ENCODE data around the gene CFAP46. TPM values are rescaled to one million over a fixed set of nuclear protein-coding genes. Genes with fewer than 3 reads are reported as not detected.

Gene CFAP46
- total RNA-seq, 1 donor from 2014 or later, result not detected

DNA sequence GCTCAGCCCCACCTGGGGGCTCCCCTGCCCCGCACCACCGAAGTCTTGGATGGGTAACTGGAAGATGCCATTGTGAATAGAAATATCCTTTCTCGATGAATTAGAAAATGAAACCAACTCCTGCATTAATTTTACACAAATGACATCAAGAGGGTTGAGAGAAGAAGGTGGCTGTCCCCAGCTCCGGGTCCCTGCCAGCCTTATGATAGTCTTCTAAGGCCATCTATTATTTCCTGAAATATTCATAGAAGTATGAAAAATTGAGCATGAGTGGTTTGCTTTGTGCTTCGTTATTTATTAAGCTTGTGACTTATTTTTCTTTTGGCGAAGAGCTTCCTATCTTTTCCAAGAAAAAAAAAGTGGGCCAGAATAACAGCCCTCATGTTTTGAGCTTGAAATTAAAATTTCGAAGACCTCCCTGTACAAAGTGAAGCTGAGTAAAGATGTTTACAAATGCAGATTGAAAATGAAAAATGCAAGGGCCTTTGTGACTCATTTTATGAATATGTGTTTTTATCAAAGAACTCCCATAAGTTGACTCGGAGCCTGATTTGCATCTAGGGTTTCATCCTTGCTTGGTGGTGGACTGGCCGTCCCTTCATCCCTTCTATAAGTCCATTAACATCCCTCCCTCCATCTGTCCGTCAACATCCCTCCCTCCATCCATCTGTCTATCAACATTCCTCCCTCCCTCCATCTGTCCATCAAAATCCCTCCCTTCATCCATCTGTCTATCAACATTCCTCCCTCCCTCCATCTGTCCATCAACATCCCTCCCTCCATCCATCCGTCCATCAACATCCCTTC lies 20.5 kb upstream of the CFAP46 start:
- peak overlapping the region; percentile 67 to 72 for H3K4me3 ChIP-seq
- no peaks in the 10 kb centered on the region for H3K27me3 ChIP-seq
- no peaks in the 10 kb centered on the region for H3K9me3 ChIP-seq
- TF ChIP-seq, protein P1, sequence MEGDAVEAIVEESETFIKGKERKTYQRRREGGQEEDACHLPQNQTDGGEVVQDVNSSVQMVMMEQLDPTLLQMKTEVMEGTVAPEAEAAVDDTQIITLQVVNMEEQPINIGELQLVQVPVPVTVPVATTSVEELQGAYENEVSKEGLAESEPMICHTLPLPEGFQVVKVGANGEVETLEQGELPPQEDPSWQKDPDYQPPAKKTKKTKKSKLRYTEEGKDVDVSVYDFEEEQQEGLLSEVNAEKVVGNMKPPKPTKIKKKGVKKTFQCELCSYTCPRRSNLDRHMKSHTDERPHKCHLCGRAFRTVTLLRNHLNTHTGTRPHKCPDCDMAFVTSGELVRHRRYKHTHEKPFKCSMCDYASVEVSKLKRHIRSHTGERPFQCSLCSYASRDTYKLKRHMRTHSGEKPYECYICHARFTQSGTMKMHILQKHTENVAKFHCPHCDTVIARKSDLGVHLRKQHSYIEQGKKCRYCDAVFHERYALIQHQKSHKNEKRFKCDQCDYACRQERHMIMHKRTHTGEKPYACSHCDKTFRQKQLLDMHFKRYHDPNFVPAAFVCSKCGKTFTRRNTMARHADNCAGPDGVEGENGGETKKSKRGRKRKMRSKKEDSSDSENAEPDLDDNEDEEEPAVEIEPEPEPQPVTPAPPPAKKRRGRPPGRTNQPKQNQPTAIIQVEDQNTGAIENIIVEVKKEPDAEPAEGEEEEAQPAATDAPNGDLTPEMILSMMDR (IDR thresholded peaks at IDR 0.05), result no peak
- intact Hi-C loops (cut with DNase I), result no loop called here
- H3K36me3 ChIP-seq, result no peaks in the 10 kb centered on the region
- DNase-seq (ENCODE audit: low spot score in 2 of 2), result no peak
- no peak overlapping the region for H3K27ac ChIP-seq
- H3K4me1 ChIP-seq, result peaks cover 0 to 2% of the 10 kb centered on the region in 2 donors

DNA sequence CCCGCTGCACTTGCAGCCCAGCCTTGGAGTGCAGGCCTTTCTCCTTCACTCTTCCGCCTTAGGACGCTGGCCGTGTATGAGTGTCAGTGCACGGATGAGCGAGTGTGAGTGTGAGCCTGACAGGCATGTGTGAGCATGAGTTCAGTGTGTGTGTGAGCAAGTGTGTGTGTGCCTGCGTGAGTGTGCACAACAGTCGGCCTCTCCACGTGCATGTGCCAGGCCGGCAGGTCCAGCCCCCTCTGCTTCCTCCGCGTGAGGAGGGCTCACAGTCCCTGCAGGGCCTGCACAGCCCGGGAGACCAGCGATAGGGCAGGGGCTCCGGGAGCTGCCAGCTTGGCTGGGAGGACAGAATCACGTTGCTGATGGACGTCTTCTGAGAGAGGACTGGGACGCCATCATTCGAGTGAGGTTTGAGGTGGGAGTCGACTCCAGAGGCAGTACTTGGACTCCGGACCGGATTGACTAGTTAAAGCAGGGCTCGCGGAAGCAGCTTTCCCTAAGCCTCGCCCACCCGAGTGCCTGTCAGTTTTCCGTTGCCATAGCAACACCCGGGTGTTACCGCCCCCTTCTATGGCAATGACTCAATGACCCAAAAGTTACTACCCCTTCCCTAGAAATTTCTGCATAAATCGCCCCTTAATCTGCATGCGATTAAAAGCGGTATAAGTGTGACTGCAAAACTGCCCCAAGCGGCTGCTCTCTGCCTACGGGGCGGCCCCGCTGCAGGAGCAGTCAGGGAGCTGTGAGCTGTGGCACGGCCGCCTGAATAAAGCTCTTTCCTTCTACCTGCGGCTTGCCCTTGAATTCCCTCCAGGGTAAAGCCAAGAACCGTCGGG lies 19.6 kb upstream of the CFAP46 start:
- H3K27ac ChIP-seq, result no peak overlapping the region
- intact Hi-C loops (cut with DNase I), result no loop called here
- peaks cover 0 to 2% of the 10 kb centered on the region in 2 donors for H3K4me1 ChIP-seq
- H3K27me3 ChIP-seq, result no peaks in the 10 kb centered on the region
- H3K36me3 ChIP-seq, result no peaks in the 10 kb centered on the region
- H3K9me3 ChIP-seq, result no peaks in the 10 kb centered on the region
- peak overlapping the region; percentile 67 to 72 for H3K4me3 ChIP-seq
- TF ChIP-seq, protein P1 (IDR thresholded peaks at IDR 0.05), result no peak
- no peak for DNase-seq (ENCODE audit: low spot score in 2 of 2)

DNA sequence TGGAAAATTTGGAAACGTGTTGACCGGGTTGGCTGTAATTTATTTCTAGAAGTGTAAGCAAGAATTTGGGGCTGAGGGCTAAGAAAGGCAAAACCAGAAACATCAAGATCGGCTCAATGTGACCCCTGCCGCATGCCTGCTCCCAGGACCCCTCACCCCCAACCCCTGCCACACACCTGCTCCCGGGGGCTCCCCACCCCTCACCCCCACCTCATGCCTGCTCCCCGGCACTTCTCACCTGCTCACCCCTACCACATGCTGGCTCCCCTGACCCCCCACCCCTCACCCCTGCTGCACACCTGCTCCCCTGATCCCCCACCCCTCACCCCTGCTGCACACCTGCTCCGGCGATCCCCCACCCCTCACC lies 19.0 kb upstream of the CFAP46 start:
- H3K4me3 ChIP-seq, result no peak overlapping the region
- peaks cover 0 to 2% of the 10 kb centered on the region in 2 donors for H3K4me1 ChIP-seq
- intact Hi-C loops (cut with DNase I), result no loop called here
- H3K27me3 ChIP-seq, result no peaks in the 10 kb centered on the region
- no peaks in the 10 kb centered on the region for H3K36me3 ChIP-seq
- no peak for DNase-seq (ENCODE audit: low spot score in 2 of 2)
- TF ChIP-seq, protein P1 (IDR thresholded peaks at IDR 0.05), result no peak
- H3K9me3 ChIP-seq, result no peaks in the 10 kb centered on the region
- H3K27ac ChIP-seq, result no peak overlapping the region

DNA sequence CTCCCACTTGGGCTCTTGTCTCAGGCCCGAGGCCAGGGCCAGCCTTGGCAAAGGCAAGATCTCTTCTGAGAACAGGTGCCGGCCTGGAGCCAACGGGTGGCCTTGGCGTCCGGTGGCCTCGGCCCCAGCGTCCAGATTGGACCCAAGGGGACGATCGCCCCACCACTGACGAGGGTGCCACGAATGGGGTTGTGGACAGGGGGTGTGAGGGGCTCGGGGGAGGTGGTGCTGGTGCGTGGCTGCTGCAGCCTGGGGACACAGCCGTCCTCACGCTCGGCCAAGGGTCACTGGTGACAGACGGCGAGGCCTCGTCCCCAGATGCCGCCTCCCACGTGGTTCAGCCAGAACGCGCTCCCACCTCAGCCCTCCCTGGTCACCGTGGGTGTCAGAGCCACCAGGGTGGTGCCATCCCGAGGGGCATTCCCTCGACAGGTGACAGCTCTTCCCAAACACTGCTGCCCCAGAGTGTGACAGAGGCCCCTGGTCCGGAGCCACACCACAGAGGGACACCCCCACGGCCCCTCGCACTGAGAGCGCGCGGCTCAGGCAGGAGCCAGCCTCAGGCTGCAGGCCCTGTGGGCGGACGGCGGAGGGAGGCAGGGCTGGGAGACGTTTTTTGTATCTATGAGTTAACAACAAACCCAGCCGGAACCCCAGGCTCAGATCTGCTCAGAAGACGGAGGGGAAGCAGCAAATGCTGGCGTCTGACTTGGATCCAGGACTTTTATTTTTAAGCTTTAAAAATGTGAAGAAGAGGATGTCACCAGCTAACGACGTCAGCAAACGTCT lies 18.5 kb upstream of the CFAP46 start:
- H3K27me3 ChIP-seq, result no peaks in the 10 kb centered on the region
- no peaks in the 10 kb centered on the region for H3K9me3 ChIP-seq
- no peaks in the 10 kb centered on the region for H3K36me3 ChIP-seq
- no peak overlapping the region for H3K4me3 ChIP-seq
- TF ChIP-seq, protein P1 (IDR thresholded peaks at IDR 0.05), result no peak
- intact Hi-C loops (cut with DNase I), result no loop called here
- DNase-seq (ENCODE audit: low spot score in 2 of 2), result peak in 1 of 2 donors; percentile 56
- no peak overlapping the region for H3K27ac ChIP-seq
- H3K4me1 ChIP-seq, result peaks cover 0 to 2% of the 10 kb centered on the region in 2 donors

DNA sequence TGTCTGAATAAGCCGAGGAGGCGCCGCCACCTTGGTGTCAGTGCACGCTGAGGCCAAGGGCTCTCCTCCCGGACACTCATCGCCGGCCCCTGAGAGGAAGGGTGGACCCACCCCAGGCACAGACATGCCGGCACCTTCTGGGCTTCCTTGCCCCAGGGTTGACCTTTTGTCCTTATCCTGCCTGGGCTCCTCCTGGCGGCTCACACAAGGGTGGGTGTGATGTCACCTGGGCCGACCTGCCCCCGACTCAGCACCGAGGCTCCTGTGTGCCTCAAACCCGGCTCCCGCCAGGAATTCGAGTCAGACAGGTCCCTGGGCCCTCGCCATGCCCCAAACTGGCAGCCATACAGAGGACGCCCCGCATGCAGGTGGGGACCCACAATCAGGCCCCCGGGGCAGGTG lies 17.7 kb upstream of the CFAP46 start:
- TF ChIP-seq, protein P1 (IDR thresholded peaks at IDR 0.05), result no peak
- Histone ChIP-seq H3K4me1 (peaks cover 0 to 2% of the 10 kb centered on the region in 2 donors), H3K27me3 (no peaks in the 10 kb centered on the region), H3K36me3 (no peaks in the 10 kb centered on the region), H3K9me3 (no peaks in the 10 kb centered on the region), H3K4me3 (no peak overlapping the region), H3K27ac (no peak overlapping the region)
- peak in 1 of 2 donors; percentile 62 for DNase-seq (ENCODE audit: low spot score in 2 of 2)
- intact Hi-C loops (cut with DNase I), result no loop called here
